Retinal pigment epithelial cell (primary cell): ENCODE measurements around the gene CASD1.

ENCODE experiments used
- DNase-seq: peaks from one replicate; pipeline ENCODE4 v3.0.0-alpha.2; 2010; ENCODE audit warnings: low read depth
- H3K4me3 ChIP-seq: 2 replicates; pipeline ENCODE4 v1.5.1; 2011; ENCODE audit warnings: mild to moderate bottlenecking, low read length, control low read depth, moderate library complexity
- CTCF ChIP-seq: conservative IDR thresholded peaks from 2 replicates; pipeline ENCODE4 v1.5.1; 2011; ENCODE audit warnings: low read depth, low read length, control low read depth, inconsistent platforms

Gene CASD1

GRCh38 chr7:94481279-94481678 lies 28.3 kb upstream of the CASD1 start:
- no peak for DNase-seq
- H3K4me3 ChIP-seq = no peak overlapping the region
- no peak for TF ChIP-seq CTCF

DNA sequence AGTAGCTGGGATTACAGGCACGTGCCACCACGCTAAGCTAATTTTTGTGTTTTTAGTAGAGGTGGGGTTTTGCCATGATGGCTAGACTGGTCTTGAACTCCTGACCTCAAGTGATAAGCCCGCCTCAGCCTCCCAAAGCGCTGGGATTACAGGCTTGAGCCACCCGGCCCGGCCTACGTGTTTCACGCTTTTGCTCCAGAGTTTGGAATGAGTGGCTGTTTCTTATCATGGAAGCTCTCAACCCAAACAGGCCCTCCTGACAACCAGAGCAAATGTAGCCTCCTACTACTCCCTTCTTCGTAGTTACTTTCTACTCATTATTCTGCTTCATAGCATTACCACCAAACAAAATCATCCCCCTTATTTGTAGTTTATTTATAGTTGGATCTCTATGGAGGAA lies 26.8 kb upstream of the CASD1 start:
- no peak for TF ChIP-seq CTCF
- no peak overlapping the region for H3K4me3 ChIP-seq
- DNase-seq = no peak

DNA sequence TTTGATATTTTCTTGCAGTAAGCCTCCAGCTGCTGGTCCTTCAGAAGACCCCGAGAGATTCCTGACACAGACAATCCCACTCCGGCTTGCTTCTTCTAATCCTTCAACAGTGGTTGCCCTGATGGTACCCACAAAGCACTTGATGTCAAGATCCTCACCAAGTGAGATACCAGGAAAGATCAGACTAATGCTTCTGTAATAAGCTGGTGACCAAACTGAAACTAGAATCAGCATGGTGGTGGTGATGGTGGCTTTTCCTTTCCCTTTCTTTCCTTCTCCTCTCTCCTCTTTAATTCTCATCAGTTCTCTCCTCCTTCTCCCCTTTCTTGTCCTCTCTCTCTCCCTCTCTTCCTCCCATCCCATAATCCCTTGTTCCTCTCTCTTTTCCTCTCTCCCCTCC lies 25.8 kb upstream of the CASD1 start:
- no peak for DNase-seq
- TF ChIP-seq CTCF = no peak
- H3K4me3 ChIP-seq = no peak overlapping the region

- no peak overlapping the region for H3K4me3 ChIP-seq
- no peak for TF ChIP-seq CTCF
- no peak for DNase-seq
Observed at GRCh38 chr7:94486216-94486615, 23.4 kb upstream of the CASD1 start.

DNA sequence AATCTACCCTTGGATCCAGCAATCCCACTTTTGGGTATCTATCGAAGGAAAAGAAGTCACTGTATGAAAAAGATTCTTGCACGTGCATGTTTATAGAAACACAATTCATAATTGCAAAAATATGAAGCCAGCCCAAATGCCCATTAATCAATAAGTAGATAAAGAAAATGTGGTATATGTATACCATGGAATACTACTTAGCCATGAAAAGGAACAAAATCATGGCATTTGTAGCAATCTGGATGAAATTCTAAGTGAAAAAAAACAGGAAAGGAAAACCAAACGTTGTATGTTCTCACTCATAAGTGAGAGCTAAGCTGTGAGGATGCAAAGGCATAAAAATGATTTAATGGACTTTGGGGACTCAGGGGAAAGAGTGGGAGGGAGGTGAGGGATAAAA lies 18.2 kb upstream of the CASD1 start:
- TF ChIP-seq CTCF = no peak
- no peak overlapping the region for H3K4me3 ChIP-seq
- no peak for DNase-seq

DNA sequence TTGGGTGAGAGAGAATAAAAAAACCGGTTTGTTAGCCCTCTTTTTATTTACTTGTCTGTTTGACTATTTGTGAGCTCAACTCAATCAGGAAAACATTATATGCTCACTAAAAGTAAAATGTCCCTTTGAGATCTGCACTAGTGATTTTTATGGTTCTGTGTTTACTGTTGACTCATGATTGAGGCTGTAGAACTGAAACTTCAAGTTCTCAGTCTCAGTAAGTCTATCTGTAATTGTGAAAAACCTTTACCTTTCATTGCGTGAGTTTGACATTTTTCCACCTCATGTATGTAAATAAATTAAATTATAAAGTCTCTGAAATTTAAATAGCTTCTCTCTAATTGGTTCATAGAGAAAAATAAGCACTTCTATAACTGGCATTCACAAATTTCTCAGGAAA lies 17.0 kb upstream of the CASD1 start:
- no peak for DNase-seq
- TF ChIP-seq CTCF = no peak
- H3K4me3 ChIP-seq = no peak overlapping the region

DNA sequence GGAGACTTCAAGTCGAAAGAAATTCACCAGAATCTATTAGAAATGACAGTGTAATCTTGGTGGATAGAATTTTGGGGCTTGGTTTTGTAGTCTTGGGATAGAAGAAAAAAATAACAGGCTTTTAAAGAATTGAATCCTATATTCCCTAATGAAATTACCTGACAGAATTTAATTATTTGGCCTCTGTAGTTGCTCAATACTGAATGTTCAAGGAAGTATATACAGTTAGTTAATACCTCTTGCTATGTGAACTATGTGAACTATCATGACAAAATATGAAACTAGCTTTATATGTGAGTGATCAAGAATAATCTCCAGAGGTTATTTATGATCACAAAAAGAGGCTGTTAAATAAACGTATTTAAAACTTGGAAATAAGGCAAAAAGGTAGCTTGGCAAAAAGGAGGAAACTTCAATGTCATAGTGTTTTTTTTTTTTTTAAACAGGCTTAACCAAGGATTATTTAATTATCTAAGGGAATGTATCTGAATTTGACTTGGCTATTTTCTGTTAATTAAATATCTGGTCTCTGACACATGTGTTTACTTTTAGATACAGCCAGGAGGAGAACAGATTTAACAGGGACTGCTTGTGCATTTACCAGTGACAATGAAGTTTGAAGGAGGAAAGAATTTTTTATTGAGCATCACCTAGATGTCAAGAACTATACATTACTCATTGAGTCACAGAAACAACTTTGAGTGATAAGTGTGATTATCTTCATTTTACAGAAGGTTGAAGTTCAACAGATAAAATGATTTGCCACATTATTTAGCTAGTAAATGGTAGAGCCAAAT lies 11.5 kb upstream of the CASD1 start:
- DNase-seq = no peak
- TF ChIP-seq CTCF = no peak
- H3K4me3 ChIP-seq = no peak overlapping the region
